Keratinocyte (primary cell): Measurements from ENCODE around the gene UPP2. TPM values are rescaled to one million over a fixed set of nuclear protein-coding genes. Genes with fewer than 3 reads are reported as not detected.

ENCODE experiments used
- DNase-seq: peaks from one replicate; pipeline ENCODE4 v3.0.0-alpha.2; 2011; ENCODE audit warnings: low read depth, missing footprints, low spot score
- FAIRE-seq: peaks from 2 replicates; lab custom pipeline; 2011; peaks lifted over from hg19 to GRCh38; lab: Jason Lieb, UNC
- H2AFZ ChIP-seq: 2 replicates; pipeline ENCODE4 v1.6.0; 2012; ENCODE audit warnings: low read length, control low read depth, inconsistent platforms; ENCODE audit not compliant: control insufficient read depth
- H3K27ac ChIP-seq: 2 replicates; pipeline ENCODE4 v1.5.1; 2011; ENCODE audit warnings: low read length; ENCODE audit not compliant: control insufficient read depth, insufficient read depth
- H3K27me3 ChIP-seq: 3 replicates; pipeline ENCODE4 v1.6.0; 2011; ENCODE audit warnings: low read length; ENCODE audit not compliant: control insufficient read depth, insufficient read depth; ENCODE audit errors: extremely low read depth
- H3K36me3 ChIP-seq, 2 experiments: 2 replicates in 1 of 2; 3 replicates in 1 of 2; pipeline ENCODE4 v1.5.1; 2011; ENCODE audit warnings: low read length in 2 of 2, mild to moderate bottlenecking in 1 of 2; ENCODE audit not compliant: control insufficient read depth in 2 of 2, insufficient read depth in 2 of 2; ENCODE audit errors: extremely low read depth in 1 of 2
- H3K4me1 ChIP-seq: 3 replicates; pipeline ENCODE4 v1.5.1; 2011; ENCODE audit warnings: low read length; ENCODE audit not compliant: control insufficient read depth, insufficient read depth; ENCODE audit errors: extremely low read depth
- H3K4me2 ChIP-seq: 3 replicates; pipeline ENCODE4 v1.6.0; 2011; ENCODE audit warnings: low read depth, low read length; ENCODE audit not compliant: control insufficient read depth, insufficient read depth; ENCODE audit errors: extremely low read depth
- H3K4me3 ChIP-seq, 3 experiments: fragments of 200-600 bp in 1 of 3; sonication (generic) in 1 of 3; 2 replicates in 2 of 3; 3 replicates in 1 of 3; pipeline ENCODE4 v1.5.1; 2011 to 2016; ENCODE audit warnings: low read length in 3 of 3, mild to moderate bottlenecking in 3 of 3, control low read depth in 2 of 3, inconsistent platforms in 1 of 3, low read depth in 1 of 3, mixed read lengths in 1 of 3, mixed run types in 1 of 3, moderate library complexity in 1 of 3; ENCODE audit not compliant: control insufficient read depth in 2 of 3, insufficient read depth in 2 of 3; ENCODE audit errors: extremely low read depth in 1 of 3
- H3K79me2 ChIP-seq: 2 replicates; pipeline ENCODE4 v1.6.0; 2012; ENCODE audit warnings: low read length; ENCODE audit not compliant: control insufficient read depth, insufficient read depth
- H3K9ac ChIP-seq: 3 replicates; pipeline ENCODE4 v1.6.0; 2011; ENCODE audit warnings: low read length; ENCODE audit not compliant: control insufficient read depth, insufficient read depth; ENCODE audit errors: extremely low read depth
- H3K9me1 ChIP-seq: 3 replicates; pipeline ENCODE4 v1.6.0; 2011; ENCODE audit warnings: low read length; ENCODE audit not compliant: control insufficient read depth, insufficient read depth; ENCODE audit errors: extremely low read depth
- H3K9me3 ChIP-seq: 2 replicates; pipeline ENCODE4 v1.5.1; 2012; ENCODE audit warnings: low read depth, low read length; ENCODE audit not compliant: control insufficient read depth
- H4K20me1 ChIP-seq: 3 replicates; pipeline ENCODE4 v1.6.0; 2011; ENCODE audit warnings: low read length; ENCODE audit not compliant: control insufficient read depth, insufficient read depth; ENCODE audit errors: extremely low read depth
- EZH2 ChIP-seq: IDR thresholded peaks from one replicate; pipeline ENCODE4 v1.6.1; 2012; ENCODE audit warnings: inconsistent platforms, mild to moderate bottlenecking, low read length, moderate library complexity
- dilution Hi-C: fragments of 300-500 bp; cut with MboI; formaldehyde crosslinking; loops from one replicate; pipeline ENCODE4 v1.7.0; 2020; ENCODE audit warnings: low sequenced_read_pairs; ENCODE audit not compliant: extremely low pct_ligation_motif_present
- polyA minus RNA-seq, 3 experiments: library from RNA; depleted of rRNA, polyadenylated mRNA; stranded (reverse); fragments of >200 nt; gene quantifications; 1 replicate in 1 of 3; 2 replicates in 1 of 3; 3 replicates in 1 of 3; pipeline ENCODE4 v1.2.3, GENCODE V29; 2011
- polyA plus RNA-seq, 5 experiments: library from polyadenylated mRNA; depleted of rRNA in 3 of 5; stranded (reverse) in 3 of 5; stranded (forward) in 1 of 5; unstranded in 1 of 5; fragments of >200 nt; gene quantifications; 1 replicate in 1 of 5; 2 replicates in 3 of 5; 3 replicates in 1 of 5; pipeline versions ENCODE4 v1.2.1 to v1.2.3, GENCODE V29; 2011 to 2012; ENCODE audit warnings: missing spikeins in 2 of 5, low read depth in 1 of 5, low replicate concordance in 1 of 5
- TF ChIP-seq, protein P1 (sequence below), 3 experiments: IDR thresholded peaks in 1 of 3; conservative IDR thresholded peaks in 1 of 3; optimal IDR thresholded peaks in 1 of 3; 2 replicates in 2 of 3; 3 replicates in 1 of 3; pipeline versions ENCODE3 to v1.5.1; 2011; ENCODE audit warnings: low read length in 3 of 3, mild to moderate bottlenecking in 3 of 3, moderate library complexity in 2 of 3, control low read depth in 1 of 3, inconsistent platforms in 1 of 3; ENCODE audit not compliant: insufficient read depth in 2 of 3; ENCODE audit errors: extremely low read depth in 1 of 3

Gene UPP2
- not detected in 3 replicates for polyA plus RNA-seq
- polyA plus RNA-seq (2011; ENCODE audit: low read depth): not detected
- not detected in 2 replicates for polyA plus RNA-seq (2011; cell fraction: cytosol; rRNA removed)
- not detected in 2 replicates for polyA plus RNA-seq (2011; cell fraction: nucleus; rRNA removed)
- polyA plus RNA-seq (2012; ENCODE audit: low replicate concordance): not detected in 2 replicates
- polyA minus RNA-seq: not detected in 3 replicates
- polyA minus RNA-seq (2011; cell fraction: cytosol; rRNA and poly(A)+ RNA removed): not detected
- not detected in 2 replicates for polyA minus RNA-seq (2011; cell fraction: nucleus; rRNA and poly(A)+ RNA removed)

DNA sequence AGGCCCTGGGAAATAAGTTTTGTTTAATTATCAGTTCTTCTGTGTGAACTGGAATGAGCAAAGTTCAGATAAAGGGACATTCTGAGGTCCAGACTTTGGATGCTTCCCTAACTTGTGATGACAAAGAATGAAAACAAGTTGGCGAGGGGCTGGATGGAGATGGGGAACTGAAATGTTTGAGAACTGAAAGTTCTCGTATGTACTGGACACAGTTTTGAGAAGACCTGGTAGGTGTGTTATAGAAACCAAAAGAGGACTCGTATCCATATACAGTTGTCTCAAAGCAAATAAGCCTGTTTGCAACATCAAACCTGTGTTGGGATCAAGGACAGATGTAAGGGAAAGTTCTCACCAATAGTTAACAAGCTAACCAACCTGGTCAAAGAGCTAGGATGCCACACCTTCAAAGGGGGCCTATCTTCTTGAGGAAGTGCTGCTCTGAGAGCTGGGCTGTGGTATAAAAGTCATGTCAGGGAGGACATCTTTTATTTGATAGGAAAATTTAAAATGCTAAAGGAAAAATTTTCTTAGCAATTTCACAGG lies at the start of gene UPP2:
Gene UPP2, plus strand, starts transcription at position 493 of the 543 bp plus-strand sequence. CDS start 188 bp downstream, outside the sequence.
- Histone ChIP-seq H4K20me1 (no peaks in the 10 kb centered on the region), H3K9ac (no peak within 1 kb of the TSS), H3K27me3 (no peaks in the 10 kb centered on the region), H3K4me3 (no peak within 1 kb of the TSS), H3K4me2 (no peak within 1 kb of the TSS), H3K9me3 (no peaks in the 10 kb centered on the region), H2AFZ (no peak within 1 kb of the TSS), H3K4me1 (no peaks in the 10 kb centered on the region), H3K79me2 (no peaks in the 10 kb centered on the region), H3K27ac (no peak within 1 kb of the TSS), H3K36me3 (no peaks in the 10 kb centered on the region), H3K9me1 (no peaks in the 10 kb centered on the region)
- FAIRE-seq (no peak), DNase-seq (no peak)
- TF ChIP-seq, protein P1, sequence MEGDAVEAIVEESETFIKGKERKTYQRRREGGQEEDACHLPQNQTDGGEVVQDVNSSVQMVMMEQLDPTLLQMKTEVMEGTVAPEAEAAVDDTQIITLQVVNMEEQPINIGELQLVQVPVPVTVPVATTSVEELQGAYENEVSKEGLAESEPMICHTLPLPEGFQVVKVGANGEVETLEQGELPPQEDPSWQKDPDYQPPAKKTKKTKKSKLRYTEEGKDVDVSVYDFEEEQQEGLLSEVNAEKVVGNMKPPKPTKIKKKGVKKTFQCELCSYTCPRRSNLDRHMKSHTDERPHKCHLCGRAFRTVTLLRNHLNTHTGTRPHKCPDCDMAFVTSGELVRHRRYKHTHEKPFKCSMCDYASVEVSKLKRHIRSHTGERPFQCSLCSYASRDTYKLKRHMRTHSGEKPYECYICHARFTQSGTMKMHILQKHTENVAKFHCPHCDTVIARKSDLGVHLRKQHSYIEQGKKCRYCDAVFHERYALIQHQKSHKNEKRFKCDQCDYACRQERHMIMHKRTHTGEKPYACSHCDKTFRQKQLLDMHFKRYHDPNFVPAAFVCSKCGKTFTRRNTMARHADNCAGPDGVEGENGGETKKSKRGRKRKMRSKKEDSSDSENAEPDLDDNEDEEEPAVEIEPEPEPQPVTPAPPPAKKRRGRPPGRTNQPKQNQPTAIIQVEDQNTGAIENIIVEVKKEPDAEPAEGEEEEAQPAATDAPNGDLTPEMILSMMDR (optimal IDR thresholded peaks at IDR 0.05 in 1 of 3, IDR thresholded peaks at IDR 0.05 in 1 of 3, conservative IDR thresholded peaks at IDR 0.05 in 1 of 3; ENCODE audit: extremely low read depth in 1 of 3, insufficient read depth in 2 of 3, low read length in 3 of 3): no peak
- no peak for TF ChIP-seq EZH2
- dilution Hi-C loops: no loop called here

DNA sequence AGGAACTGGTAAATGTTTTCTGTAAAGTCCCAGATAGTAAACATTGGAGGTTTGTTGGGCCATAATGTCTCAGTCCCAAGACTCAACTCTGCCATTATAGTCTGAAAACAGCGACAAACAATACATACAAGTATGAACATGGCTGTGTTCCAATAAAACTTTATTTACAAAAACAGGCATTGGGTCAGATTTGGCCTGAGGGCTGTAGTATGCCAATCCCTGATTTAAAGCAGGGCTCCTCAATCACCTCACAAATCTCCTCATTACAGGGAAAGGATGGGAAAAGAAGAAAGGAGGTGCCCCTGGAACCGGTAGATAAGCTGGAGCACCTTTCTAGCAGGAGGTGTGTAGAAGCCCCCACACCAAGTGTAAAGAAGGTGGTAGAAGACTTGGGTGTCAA lies 48.9 kb upstream of the UPP2 start:
- Histone ChIP-seq H2AFZ (no peak overlapping the region), H3K4me3 (no peak overlapping the region), H3K9ac (no peak overlapping the region), H3K9me3 (no peaks in the 10 kb centered on the region), H3K4me2 (no peak overlapping the region), H3K4me1 (no peaks in the 10 kb centered on the region), H3K27ac (no peak overlapping the region), H4K20me1 (no peaks in the 10 kb centered on the region), H3K27me3 (no peaks in the 10 kb centered on the region), H3K79me2 (no peaks in the 10 kb centered on the region), H3K36me3 (no peaks in the 10 kb centered on the region), H3K9me1 (no peaks in the 10 kb centered on the region)
- DNase-seq: no peak
- dilution Hi-C loops: no loop called here
- no peak for FAIRE-seq
- TF ChIP-seq EZH2: no peak
- TF ChIP-seq, protein P1 (optimal IDR thresholded peaks at IDR 0.05 in 1 of 3, IDR thresholded peaks at IDR 0.05 in 1 of 3, conservative IDR thresholded peaks at IDR 0.05 in 1 of 3; ENCODE audit: extremely low read depth in 1 of 3, insufficient read depth in 2 of 3, low read length in 3 of 3): no peak
